ENCODE measurements around the gene ZBTB32.

GRCh38 chr19:35657904-35658700 is 46.3 kb upstream of the ZBTB32 start:
- TF ChIP-seq, protein P1, sequence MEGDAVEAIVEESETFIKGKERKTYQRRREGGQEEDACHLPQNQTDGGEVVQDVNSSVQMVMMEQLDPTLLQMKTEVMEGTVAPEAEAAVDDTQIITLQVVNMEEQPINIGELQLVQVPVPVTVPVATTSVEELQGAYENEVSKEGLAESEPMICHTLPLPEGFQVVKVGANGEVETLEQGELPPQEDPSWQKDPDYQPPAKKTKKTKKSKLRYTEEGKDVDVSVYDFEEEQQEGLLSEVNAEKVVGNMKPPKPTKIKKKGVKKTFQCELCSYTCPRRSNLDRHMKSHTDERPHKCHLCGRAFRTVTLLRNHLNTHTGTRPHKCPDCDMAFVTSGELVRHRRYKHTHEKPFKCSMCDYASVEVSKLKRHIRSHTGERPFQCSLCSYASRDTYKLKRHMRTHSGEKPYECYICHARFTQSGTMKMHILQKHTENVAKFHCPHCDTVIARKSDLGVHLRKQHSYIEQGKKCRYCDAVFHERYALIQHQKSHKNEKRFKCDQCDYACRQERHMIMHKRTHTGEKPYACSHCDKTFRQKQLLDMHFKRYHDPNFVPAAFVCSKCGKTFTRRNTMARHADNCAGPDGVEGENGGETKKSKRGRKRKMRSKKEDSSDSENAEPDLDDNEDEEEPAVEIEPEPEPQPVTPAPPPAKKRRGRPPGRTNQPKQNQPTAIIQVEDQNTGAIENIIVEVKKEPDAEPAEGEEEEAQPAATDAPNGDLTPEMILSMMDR (IDR thresholded peaks at IDR 0.05; ENCODE audit: low read depth, low read length, poor library complexity, severe bottlenecking) = no peak
- no peak for TF ChIP-seq EZH2phosphoT487 (IDR thresholded peaks at IDR 0.05; ENCODE audit: borderline replicate concordance, low read length)
